Smooth muscle cell (in vitro differentiated cells): Measurements from ENCODE around the gene CORT. TPM values are rescaled to one million over a fixed set of nuclear protein-coding genes. Genes with fewer than 3 reads are reported as not detected.

Experiments used
- DNase-seq: peaks from one replicate; lab custom pipeline; 2025; ENCODE audit not compliant: unreplicated experiment; lab: John Stamatoyannopoulos, UW
- H2AFZ ChIP-seq: fragments of 200-600 bp; sonication (generic); 2 replicates; pipeline ENCODE4 v1.6.0; 2016; ENCODE audit warnings: antibody characterized with exemption, low read depth, mild to moderate bottlenecking
- H3F3A ChIP-seq: fragments of 200-600 bp; sonication (generic); 2 replicates; pipeline ENCODE4 v1.6.0; 2017; ENCODE audit warnings: antibody characterized with exemption, low read depth
- H3K27ac ChIP-seq: fragments of 200-600 bp; sonication (generic); 2 replicates; pipeline ENCODE4 v1.5.1; 2016; ENCODE audit warnings: low read depth, mild to moderate bottlenecking
- H3K27me3 ChIP-seq: fragments of 200-600 bp; sonication (generic); 2 replicates; pipeline ENCODE4 v1.6.1; 2016; ENCODE audit warnings: low read depth, mild to moderate bottlenecking
- H3K36me3 ChIP-seq: fragments of 200-600 bp; sonication (generic); 2 replicates; pipeline ENCODE4 v1.5.1; 2016; ENCODE audit warnings: low read depth
- H3K4me1 ChIP-seq: fragments of 200-600 bp; sonication (generic); 2 replicates; pipeline ENCODE4 v1.5.1; 2016; ENCODE audit warnings: low read depth
- H3K4me2 ChIP-seq: fragments of 200-600 bp; sonication (generic); 2 replicates; pipeline ENCODE4 v1.6.0; 2016; ENCODE audit warnings: mild to moderate bottlenecking
- H3K4me3 ChIP-seq: fragments of 200-600 bp; sonication (generic); 2 replicates; pipeline ENCODE4 v1.5.1; 2016; ENCODE audit warnings: mild to moderate bottlenecking
- H3K79me2 ChIP-seq: fragments of 200-600 bp; sonication (generic); 2 replicates; pipeline ENCODE4 v1.6.0; 2016; ENCODE audit warnings: low read depth, mild to moderate bottlenecking
- H3K9ac ChIP-seq: fragments of 200-600 bp; sonication (generic); 2 replicates; pipeline ENCODE4 v1.6.0; 2016; ENCODE audit warnings: low read depth
- H3K9me3 ChIP-seq: fragments of 200-600 bp; sonication (generic); replicated peaks from 2 replicates; pipeline ENCODE4 v1.5.1; 2016; ENCODE audit warnings: low read depth
- H4K20me1 ChIP-seq: fragments of 200-600 bp; sonication (generic); 2 replicates; pipeline ENCODE4 v1.6.0; 2016; ENCODE audit warnings: low read depth
- WGBS: methylation state at CpG from one replicate; pipeline ENCODE4 v1.1.7; 2016; ENCODE audit warnings: low lambda C conversion rate; 5-methylcytosine and 5-hydroxymethylcytosine counted together
- polyA plus RNA-seq: library from polyadenylated mRNA; unstranded; fragments of >200 nt; fragmentation: Nextera tagmentation; extraction: Ambion mirVana; gene quantifications from 2 replicates; pipeline ENCODE4 v1.2.1, GENCODE V29; 2016
- total RNA-seq: library from RNA; depleted of rRNA; stranded (reverse); fragments of >200 nt; gene quantifications from 2 replicates; pipeline ENCODE4 v1.2.3, GENCODE V29; 2014
- TF ChIP-seq, protein P1 (sequence below): fragments of 200-600 bp; sonication (generic); IDR thresholded peaks from 2 replicates; pipeline ENCODE4 v1.5.1; 2017; ENCODE audit warnings: borderline replicate concordance, mild to moderate bottlenecking, antibody characterized with exemption; ENCODE audit not compliant: insufficient read depth, poor library complexity, severe bottlenecking

Gene CORT
- total and polyA plus RNA-seq, 2 experiments from 2014 or later, result not detected

DNA sequence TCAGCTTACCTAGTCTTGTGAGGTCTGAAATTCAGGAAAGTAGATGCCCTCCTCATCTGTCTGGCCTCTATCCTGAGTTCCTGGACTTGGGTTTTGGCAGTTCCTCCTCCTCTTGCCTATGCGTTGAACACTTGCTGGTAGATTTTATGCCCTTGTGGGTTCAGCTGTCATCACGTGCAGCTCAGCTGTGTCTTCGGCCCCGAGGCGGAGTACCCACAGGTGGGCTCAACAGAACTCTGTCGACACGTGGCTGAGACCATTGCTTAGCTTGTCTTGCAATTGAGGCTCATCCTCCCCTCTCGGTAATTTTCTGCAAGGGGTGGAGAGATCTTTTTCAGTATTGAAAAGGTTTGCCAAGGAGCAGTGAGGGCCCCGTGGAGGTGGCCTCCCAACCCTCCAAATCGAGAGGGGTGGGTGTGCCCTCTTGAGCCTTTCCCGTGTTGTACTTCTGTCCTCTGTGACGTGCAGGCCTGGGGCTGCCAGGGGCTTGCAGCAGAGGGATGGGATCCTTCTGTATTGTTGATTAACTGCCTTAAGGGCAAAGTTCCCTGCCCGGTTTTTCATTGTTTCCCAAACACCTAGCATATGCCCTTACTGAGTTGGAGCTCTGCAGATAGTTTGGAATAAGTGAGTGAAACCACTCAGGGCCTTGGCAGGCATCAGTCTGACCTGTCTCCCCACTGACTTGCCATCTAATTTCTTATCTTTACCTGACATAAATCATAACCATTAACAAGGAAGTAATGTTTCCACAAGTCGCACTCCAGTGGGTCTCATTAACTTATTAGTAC is 16.7 kb upstream of the CORT start:
- no peak for DNase-seq
- Histone ChIP-seq H3K36me3 (no peaks in the 10 kb centered on the region), H3K4me3 (no peak overlapping the region), H3K9ac (no peak overlapping the region), H3K27me3 (no peaks in the 10 kb centered on the region), H3K27ac (no peak overlapping the region), H3F3A (no peaks in the 10 kb centered on the region), H3K79me2 (no peaks in the 10 kb centered on the region), H3K4me2 (no peak overlapping the region), H2AFZ (no peak overlapping the region), H3K9me3 (no peaks in the 10 kb centered on the region), H3K4me1 (peaks cover 5% of the 10 kb centered on the region), H4K20me1 (no peaks in the 10 kb centered on the region)
- WGBS, result 91% methylated on average over 14 of the region's 14 CpGs
- TF ChIP-seq, protein P1, sequence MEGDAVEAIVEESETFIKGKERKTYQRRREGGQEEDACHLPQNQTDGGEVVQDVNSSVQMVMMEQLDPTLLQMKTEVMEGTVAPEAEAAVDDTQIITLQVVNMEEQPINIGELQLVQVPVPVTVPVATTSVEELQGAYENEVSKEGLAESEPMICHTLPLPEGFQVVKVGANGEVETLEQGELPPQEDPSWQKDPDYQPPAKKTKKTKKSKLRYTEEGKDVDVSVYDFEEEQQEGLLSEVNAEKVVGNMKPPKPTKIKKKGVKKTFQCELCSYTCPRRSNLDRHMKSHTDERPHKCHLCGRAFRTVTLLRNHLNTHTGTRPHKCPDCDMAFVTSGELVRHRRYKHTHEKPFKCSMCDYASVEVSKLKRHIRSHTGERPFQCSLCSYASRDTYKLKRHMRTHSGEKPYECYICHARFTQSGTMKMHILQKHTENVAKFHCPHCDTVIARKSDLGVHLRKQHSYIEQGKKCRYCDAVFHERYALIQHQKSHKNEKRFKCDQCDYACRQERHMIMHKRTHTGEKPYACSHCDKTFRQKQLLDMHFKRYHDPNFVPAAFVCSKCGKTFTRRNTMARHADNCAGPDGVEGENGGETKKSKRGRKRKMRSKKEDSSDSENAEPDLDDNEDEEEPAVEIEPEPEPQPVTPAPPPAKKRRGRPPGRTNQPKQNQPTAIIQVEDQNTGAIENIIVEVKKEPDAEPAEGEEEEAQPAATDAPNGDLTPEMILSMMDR, result no peak

DNA sequence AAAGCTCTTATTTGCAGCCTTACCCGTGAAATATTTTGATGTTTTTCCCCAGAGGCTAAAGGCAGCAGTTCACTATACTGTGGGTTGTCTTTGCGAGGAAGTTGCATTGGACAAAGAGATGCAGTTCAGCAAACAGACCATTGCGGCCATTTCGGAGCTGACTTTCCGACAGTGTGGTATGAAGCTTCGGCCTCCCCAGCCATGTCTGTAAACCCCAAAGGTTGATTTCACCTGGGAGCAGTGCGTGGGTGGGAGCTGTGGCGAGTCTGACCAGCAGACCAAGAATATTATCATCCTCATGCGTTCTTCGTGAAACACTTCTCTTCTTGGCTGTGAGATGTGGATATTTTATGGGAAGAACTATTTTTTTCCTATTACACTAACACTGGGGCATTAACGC is 16.0 kb upstream of the CORT start:
- no peaks in the 10 kb centered on the region for H4K20me1 ChIP-seq
- H3K4me1 ChIP-seq, result peaks cover 5% of the 10 kb centered on the region
- no peak overlapping the region for H3K4me2 ChIP-seq
- H3K9ac ChIP-seq, result no peak overlapping the region
- H3K9me3 ChIP-seq, result no peaks in the 10 kb centered on the region
- 95% methylated on average over 11 of the region's 11 CpGs for WGBS
- H3K27ac ChIP-seq, result no peak overlapping the region
- no peaks in the 10 kb centered on the region for H3K36me3 ChIP-seq
- no peaks in the 10 kb centered on the region for H3K27me3 ChIP-seq
- H3K79me2 ChIP-seq, result no peaks in the 10 kb centered on the region
- DNase-seq, result no peak
- H3K4me3 ChIP-seq, result no peak overlapping the region
- no peak overlapping the region for H2AFZ ChIP-seq
- H3F3A ChIP-seq, result no peaks in the 10 kb centered on the region
- TF ChIP-seq, protein P1, result no peak

DNA sequence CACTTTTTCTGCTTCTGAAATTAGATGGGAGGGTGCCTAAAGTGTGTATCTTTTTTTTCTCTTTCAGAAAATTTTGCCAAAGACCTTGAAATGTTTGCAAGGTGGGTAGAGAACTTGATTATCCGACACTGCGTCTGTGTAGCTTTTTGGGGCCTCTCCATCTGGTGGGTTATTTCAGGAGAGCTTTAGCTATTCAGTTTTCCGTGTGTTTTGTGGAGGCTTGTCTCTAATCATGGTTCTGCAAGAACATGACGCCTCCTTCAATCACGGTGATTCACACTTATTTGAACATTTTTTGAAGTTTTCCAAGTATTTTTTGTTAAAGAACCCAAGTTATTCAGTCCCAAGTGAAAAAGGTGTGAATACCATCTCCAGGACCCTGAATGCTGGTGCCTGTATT is 15.2 kb upstream of the CORT start:
- H3K9ac ChIP-seq, result no peak overlapping the region
- TF ChIP-seq, protein P1, result no peak
- H4K20me1 ChIP-seq, result no peaks in the 10 kb centered on the region

DNA sequence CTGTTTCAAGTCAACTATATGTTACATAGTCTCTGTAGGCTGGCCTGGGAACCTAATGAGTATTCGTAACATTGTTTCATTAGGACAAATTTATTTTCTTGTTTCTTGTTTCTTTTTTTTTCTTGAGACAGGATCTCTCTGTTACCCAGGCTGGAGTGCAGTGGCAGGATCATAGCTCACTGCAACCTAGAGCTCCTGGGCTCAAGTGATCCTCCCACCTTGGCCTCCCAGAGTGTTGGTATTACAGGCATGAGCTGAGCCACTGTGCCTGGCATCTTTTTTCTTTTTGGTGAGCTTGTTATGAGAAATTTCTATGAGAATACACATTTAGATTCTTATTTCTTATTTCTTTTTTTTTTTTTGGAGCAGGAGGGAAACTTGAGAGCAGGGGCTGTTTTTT is 12.8 kb upstream of the CORT start:
- Histone ChIP-seq H2AFZ (no peak overlapping the region), H3K27me3 (no peaks in the 10 kb centered on the region), H3K4me2 (no peak overlapping the region), H3K36me3 (no peaks in the 10 kb centered on the region), H3K9ac (no peak overlapping the region), H3K9me3 (no peaks in the 10 kb centered on the region), H3K27ac (no peak overlapping the region), H3K4me1 (no peaks in the 10 kb centered on the region), H3K79me2 (no peaks in the 10 kb centered on the region), H3K4me3 (no peak overlapping the region), H3F3A (no peaks in the 10 kb centered on the region), H4K20me1 (no peaks in the 10 kb centered on the region)
- DNase-seq, result no peak
- TF ChIP-seq, protein P1, result no peak
- WGBS, result 97% methylated on average over 1 of the region's 1 CpG

More for the DNA sequence above, 15.2 kb upstream of the CORT start:
- H3F3A ChIP-seq, result no peaks in the 10 kb centered on the region
- H3K36me3 ChIP-seq, result no peaks in the 10 kb centered on the region
- H3K9me3 ChIP-seq, result no peaks in the 10 kb centered on the region
- H3K4me3 ChIP-seq, result no peak overlapping the region
- no peaks in the 10 kb centered on the region for H3K79me2 ChIP-seq
- no peak overlapping the region for H2AFZ ChIP-seq
- H3K4me1 ChIP-seq, result peaks cover 5% of the 10 kb centered on the region
- H3K27me3 ChIP-seq, result no peaks in the 10 kb centered on the region
- no peak for DNase-seq
- WGBS, result 90% methylated on average over 5 of the region's 5 CpGs
- no peak overlapping the region for H3K27ac ChIP-seq
- no peak overlapping the region for H3K4me2 ChIP-seq
